HG03378 (cell line): ENCODE results near the gene RNU1-2.
"Not testable (repeated sequence)": the region's sequence is repeated elsewhere in the genome, so short reads cannot be mapped to it uniquely, and the experiment has no call there.

Experiments
- ATAC-seq: cut with Tn5 transposase; IDR thresholded peaks from one replicate; pipeline ENCODE4 v1.9.1; 2021; ENCODE audit warnings: mild to moderate bottlenecking, moderate library complexity; ENCODE audit not compliant: unreplicated experiment

The RNU1-2 gene

DNA sequence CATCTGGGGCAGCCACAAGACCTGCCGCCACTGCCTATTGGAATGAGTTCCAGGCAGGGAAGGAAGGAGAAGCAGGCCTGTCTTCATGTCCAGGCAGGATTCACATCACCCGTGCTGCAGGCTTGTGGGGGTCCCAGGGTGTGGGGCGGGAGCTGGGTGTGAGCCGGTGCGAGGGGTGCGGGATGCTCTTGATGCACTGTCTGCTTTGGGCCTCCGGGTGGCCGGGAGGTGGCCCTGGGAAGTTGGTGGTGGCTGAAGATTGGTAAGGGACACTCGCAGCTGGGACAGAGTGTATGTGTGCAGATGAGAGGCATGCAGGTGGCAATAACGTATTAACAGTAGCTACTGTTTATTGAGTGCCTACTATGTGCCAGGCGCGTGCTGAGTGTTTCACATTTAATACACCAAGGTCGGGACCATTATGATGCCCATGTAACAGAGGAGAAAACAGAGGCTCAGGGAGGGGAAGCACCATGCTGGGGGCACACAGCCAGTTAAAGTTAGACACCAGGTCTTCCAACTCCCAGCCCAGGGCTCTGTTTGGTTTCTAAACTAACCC lies 29.2 kb downstream of the RNU1-2 start:
- ATAC-seq = no peak

DNA sequence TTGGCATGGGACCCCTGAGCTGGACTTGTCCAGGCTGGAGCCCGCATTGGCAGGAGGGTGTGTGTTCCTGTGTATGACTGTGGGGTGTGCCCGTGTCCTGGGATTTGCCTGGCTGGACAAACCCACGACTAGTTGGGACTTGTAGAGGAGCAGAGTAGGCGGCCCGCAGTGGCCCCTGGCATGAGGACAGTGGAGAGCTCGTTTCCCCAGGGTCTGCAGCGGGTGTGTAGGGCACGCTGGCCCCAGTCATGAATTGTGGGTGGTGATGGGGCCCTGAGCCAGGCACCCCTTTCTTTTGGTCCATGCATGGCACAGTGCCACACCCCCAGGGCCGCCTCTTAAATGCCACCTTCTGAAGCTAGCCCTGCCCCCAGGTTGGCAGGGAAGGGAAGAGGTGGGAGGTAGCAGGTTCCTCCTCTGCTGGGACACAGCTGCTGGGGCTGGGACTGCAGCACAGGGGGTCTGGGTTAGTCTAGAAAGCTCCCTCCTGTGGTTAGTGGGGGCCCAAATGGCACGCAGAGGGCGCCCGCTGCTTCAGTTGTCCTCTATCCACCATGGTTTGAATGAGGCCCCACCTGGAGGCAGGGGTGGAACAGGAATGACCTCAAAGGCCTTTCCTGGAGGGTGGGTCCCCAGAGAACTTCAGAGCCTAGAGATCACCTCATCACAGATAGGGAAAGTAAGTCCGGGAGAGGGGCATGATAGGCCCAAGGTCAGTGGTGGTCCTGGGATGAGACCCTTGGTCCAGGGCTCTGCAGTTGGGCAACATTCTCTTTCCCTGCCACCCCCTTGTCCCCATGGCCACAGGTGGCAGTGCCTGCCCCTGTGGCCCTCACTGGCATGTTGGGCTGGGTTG lies 30.1 kb downstream of the RNU1-2 start:
- ATAC-seq = no peak

DNA sequence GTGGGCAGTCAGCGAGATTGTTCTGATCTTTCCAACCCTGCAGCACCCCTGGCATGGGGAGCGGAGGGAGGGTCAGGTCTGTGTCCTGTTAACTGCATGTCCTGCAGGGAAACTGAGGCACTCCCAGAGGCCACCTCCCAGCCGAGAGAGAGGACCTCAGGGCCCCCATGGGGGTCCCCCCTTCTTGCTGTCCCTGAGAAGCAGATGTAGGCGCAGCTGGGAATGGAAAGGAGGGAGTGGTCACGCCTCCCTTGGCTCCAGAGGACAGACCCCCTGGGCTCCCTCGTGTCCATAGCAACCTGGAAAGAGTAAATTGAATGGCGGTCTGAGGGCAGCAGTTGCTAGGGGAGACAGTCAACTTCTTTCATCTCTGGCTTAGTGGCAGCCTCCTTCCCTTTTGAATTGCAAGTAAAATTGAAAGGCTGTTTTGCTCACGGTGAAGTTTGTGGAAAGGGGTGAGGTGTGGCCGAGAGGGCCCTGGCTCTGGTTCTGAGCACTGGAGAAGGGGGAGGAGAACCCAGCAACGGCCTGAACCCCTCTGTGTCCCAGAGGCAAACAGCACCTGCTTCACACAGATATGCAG lies 30.8 kb downstream of the RNU1-2 start:
- no peak for ATAC-seq

DNA sequence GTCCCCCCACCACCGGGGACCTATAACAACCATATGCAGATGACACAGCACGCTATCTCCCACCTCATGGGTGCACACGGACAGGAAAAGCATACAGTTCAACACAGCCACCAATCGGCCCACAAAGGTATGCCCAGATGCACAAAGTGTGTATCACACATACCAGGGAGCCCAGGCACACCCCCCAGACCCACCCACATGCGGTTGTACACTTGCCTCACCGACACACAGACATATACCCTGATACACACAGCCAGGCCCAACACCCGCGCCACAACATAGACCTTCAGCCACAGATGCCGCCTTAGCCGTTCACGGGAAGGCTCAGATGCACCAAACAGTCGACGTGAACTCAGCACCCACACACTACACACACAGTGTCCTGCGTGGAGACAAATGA lies 31.5 kb downstream of the RNU1-2 start:
- no peak for ATAC-seq

DNA sequence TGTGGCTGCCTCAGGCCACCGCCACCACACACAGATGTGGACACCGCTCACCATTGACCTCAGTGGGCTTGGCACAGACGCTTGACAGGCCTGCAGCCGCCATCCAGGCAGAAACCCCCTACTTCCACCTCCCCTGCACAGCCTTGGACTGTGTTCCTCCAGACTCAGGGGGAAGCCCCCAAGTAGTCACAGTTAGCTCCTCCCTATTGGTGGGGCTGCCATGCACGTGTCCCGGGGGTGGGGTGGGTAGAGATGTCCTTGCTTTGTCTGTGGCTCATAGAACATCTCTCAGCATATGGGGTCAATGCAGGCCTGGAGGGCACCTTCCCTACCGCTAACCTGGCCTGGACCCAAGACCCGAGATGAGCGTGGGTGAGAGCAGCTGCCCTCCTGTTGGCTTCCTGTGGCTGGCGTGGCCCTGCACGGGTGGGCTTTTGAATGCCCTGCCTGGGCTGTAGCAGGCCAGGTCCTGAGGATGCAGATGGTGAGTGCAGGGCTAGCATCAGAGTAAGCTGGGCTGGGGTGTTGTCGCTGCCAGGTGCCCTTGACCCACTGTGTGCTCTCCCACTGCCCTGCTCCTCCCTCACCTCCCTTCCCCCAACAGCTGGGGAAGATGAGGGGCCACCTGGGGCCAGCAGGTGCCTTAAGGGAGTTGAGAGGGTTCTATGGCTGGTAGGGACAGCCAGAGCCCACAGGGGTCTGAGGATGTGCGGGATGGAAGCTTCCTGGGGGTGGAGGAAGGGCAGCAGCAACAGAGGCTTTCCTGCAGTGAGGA lies 32.1 kb downstream of the RNU1-2 start:
- no peak for ATAC-seq

DNA sequence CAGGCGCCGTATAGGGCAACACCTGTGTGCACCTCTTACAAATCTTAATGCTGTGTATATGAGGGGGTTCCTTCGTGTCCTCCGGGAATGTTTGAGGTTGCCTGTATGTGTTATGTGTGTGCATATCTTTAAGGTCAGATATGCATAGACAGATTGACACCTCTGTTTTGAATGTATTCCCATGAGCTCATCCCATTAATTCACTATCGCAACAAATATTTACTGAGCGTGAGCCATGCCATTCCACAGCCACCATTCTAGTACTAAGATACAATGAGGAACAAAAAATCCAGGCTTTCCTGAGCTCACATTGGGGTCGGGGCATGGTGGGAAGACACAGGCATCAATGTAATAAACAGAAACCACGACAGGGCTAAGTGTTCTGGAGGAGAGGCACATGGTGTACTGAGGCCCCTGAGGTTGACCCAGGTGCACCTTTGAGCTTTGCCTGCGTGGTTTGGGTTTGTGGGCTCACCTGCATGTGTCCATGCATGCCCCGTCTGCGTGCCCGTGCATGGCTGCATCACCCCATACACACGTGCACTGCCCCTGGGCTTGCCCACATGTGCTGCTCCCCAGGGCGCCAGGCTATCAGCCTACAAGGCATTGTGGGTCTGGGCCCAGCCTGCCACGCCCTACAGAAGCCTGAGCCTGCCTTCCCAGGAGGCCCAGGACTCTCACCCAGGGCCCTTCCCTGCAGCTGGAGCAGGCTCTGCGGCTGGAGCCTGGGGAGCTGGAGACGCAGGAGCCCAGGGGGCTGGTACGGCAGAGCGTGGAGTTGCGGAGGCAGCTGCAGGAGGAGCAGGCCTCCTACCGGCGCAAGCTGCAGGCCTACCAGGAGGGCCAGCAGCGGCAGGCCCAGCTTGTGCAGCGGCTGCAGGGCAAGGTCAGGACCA lies 33.6 kb downstream of the RNU1-2 start:
- not testable (repeated sequence) for ATAC-seq

DNA sequence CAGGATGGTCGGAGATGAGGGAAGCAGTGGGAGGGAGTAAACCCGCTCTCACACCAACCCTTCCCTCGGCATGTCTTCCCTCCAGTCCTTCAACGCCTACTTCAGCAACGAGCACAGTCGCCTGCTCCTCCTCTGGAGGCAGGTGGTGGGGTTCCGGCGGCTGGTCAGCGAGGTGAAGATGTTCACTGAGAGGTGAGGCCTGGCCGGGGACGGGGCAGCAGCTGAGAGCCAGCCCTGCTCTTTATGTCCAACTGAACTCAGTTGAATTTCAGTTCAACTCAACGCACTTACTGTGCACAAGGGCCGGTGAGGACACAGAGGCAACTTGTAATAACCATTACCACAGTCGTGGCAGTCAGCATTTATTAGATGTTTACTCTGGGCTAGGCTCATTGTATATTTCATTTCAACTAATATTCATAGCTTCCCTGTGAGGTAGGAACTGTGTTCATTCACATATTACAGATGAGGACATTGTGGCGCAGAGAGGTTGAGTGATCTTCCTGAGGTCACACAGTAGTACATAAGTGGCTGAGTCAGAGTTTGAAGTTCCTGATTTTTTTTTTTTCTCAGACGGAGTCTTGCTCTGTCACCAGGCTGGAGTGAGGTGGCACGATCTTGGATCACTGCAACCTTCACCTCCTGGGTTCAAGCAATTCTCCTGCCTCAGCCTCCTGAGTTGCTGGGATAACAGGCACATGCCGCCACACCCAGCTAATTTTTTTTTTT lies 35.6 kb downstream of the RNU1-2 start:
- not testable (repeated sequence) for ATAC-seq

DNA sequence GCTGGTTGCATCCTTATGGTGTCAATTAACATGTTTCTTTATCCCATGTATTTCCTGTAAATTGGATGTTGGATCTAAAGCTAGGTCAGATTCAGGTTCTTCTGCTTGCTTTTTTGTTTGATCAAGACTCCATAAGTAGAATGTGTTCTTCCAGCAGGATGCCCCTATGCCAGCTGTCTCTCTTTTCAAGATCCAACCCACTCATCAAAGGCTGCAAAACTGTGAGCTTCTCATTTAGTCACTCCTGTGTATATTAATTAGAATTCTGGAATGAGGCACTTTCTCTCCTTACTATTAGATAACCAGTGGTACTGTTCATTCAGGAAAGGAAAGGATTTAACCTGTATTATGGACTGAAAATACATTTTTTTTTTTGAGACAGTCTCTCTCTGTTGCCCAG lies 38.2 kb downstream of the RNU1-2 start:
- not testable (repeated sequence) for ATAC-seq

DNA sequence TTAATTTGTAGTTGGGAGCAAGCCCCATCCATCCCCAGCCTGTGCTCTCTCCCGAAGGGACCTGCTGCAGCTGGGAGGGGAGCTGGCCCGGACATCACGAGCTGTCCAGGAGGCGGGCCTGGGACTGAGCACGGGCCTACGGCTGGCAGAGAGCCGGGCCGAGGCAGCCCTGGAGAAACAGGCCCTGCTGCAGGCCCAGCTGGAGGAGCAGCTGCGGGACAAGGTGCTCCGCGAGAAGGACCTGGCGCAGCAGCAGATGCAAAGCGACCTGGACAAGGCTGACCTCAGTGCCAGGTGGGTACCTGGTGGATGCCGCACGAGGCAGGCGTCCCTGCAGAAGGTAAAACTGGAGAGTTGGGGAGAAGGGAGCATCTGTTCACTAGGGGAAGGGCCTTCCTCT lies 40.8 kb downstream of the RNU1-2 start:
- ATAC-seq = not testable (repeated sequence)

DNA sequence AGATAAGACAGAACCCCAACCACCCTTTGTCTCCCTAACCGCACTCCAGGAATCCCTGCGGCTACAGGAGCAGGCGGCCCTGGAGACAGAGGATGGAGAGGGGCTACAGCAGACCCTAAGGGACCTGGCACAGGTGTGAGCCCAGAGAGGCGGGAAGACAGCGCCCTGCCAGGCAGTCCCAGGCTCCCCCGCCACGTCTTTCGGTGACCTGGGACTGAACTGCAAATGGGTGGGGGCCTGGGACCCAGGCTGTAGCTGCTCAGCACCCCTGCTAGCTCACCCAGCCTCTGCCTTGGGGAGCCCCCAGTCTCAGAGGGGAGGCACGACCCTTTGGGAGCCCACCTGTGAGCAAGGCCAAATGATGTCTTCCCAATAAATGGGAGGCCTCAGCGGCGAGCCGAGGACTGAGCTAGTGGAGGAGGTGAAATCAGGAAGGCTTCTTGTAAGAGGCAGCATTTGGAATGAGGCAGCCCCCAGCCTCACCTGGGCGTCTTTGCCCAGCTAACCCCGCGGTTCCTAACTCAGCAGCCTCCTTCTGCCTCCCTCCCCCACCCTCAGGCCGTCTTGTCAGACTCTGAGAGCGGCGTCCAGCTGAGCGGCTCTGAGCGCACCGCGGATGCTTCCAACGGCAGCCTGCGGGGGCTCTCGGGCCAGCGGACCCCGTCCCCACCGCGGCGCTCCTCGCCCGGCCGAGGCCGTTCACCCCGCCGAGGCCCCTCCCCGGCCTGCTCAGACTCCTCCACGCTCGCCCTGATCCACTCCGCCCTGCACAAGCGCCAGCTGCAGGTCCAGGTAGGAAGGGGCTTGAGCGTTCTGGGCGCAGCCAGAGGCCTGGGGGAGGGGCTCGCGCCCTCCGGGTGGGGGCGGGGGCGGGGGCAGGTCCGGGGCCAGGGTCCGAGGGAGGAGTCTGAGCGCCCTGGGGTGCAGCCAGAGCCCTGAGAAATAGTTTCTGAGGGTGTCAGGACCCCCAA lies 42.9 kb downstream of the RNU1-2 start:
- no peak for ATAC-seq

DNA sequence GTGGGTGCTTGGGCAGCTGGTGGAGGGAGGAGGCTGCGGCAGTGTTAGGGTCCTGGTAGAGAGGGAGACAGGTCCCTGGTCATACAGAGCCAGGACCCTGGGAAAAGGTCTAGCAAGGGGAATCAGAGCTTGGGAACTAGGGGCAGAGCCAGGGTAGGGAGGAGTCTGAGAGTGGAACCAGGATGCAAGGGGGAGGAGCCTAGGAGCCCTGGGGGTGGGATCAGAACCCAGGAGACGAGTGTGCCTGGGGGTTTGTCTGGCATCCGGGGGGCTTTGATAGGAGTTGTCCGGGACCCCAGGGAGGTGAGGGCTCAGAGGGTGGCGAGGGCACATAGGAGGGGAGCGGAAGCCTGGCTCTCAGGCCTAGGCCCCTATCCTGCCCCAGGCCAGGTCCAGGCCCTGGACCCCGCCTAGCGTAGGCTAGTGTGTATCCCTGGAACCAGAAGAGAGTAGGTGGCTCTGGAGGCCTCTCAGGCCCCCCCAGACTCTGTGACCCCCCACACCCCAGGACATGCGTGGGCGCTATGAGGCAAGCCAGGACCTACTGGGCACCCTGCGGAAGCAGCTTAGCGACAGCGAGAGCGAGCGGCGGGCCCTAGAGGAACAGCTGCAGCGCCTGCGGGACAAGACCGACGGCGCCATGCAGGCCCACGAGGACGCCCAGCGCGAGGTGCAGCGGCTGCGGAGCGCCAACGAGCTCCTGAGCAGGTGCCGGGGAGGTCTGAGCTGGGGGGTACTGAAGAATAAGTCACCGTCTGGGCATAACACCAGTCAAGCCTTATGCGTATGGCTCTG lies 43.8 kb downstream of the RNU1-2 start:
- not testable (repeated sequence) for ATAC-seq

DNA sequence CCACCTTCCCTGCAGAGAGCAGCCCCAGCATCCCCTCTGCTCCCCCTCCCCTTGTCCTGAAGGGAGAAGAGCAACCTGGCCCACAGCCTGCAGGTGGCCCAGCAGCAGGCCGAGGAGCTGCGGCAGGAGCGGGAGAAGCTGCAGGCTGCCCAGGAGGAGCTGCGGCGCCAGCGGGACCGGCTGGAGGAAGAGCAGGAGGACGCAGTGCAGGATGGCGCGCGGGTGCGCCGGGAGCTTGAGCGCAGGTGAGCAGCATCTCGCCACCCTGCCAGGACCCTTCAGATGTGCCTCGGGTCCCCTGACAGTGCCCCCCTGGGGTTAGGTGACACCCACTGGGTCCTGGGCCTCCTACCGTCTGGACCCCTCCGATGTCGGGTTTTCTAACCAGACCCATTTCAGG lies 48.3 kb downstream of the RNU1-2 start:
- no peak for ATAC-seq

DNA sequence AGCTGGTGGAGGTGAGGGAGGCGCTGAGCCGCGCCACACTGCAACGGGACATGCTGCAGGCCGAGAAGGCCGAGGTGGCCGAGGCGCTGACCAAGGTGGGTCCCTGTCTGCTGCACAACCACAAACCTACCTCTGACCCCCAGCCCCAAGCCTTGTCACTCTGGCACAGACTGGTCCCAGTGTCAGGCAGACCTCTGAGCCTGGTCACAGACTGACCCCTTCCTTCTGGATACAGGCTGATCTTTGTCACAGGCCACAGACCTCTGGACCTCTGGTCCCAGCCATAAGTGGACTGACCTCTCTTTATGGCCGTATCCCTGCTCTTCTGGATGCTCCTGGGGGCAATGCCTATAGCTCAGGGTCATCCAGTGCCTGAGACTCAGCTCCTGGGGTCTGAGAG lies 49.7 kb downstream of the RNU1-2 start:
- not testable (repeated sequence) for ATAC-seq
